GM19438 (cell line): ENCODE data around the gene FKBP15.
A peak's percentile ranks its signal among the peaks of the same experiment; 100 is the strongest.
"Not testable (repeated sequence)": the region's sequence is repeated elsewhere in the genome, so short reads cannot be mapped to it uniquely, and the experiment has no call there.

ENCODE experiments used
- ATAC-seq: cut with Tn5 transposase; IDR thresholded peaks from one replicate; pipeline ENCODE4 v1.9.1; 2021; ENCODE audit warnings: low read depth; ENCODE audit not compliant: unreplicated experiment

The FKBP15 gene

DNA sequence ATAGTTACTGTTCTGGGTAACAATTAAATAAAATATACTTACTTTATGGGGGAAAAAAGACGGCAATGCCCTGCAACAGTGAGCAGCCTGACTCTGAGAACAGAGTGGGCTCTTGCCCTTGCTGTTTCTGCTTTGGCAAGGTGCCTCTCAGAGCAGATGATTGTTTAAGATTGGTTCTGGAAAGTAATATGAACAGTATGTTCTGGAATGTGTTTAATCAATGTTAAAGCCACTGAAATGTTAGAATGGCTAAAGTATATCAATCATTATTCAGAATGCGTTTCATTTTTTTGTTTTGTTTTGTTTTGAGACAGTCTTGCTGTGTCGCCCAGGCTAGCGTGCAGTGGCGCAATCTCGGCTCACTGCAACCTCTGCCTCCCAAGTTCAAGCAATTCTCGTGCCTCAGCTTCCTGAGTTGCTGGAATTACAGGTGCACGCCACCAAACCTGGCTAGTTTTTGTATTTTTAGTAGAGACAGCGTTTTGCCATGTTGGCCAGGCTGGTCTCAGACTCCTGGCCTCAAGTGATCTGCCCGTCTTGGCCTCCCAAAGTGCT, 14.7 kb upstream of the FKBP15 start:
- ATAC-seq, result not testable (repeated sequence)

DNA sequence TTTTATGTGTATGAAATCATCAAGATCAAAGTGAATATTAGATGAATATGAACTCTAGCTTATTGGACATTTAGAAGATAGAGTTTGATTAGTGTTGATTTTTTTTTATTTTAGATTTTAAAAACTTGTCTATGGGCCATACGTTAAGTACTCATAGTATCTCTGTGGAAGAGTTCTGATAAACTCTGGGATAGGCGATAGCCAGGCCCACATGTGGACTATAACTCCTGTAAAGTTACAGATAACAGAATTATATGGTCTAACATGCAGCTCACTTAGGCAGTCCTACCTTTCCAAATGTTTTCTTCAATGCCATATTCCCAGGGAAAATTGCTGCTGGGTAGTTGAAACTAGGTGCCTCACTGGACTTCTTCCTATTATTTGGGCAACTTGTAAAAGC, 10.6 kb upstream of the FKBP15 start:
- ATAC-seq, result no peak

DNA sequence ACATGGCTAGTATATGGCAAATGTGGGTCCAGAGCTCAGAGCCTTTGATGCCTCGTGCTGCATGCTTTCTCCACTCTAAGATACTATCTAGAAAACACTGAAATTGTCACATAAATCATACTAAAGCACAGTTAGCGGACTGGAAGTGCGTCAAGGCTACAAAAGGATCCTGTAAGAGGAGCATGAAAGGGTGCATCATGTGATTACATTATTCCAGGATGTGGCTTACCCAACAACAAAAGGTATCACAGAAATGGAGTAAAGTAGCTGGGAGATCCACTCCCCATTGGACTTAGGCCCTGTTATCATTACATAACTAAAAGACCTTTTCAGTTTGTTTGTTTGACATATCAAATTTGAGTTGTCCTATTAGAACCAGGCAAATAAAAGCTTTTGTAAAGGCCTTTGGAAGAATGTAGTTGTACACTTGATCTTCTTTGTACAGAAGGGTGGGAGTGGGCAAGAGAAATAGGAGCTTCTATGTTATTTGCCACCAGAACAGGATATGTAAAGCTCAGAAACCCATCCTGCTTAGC, 7.1 kb upstream of the FKBP15 start:
- ATAC-seq, result no peak

DNA sequence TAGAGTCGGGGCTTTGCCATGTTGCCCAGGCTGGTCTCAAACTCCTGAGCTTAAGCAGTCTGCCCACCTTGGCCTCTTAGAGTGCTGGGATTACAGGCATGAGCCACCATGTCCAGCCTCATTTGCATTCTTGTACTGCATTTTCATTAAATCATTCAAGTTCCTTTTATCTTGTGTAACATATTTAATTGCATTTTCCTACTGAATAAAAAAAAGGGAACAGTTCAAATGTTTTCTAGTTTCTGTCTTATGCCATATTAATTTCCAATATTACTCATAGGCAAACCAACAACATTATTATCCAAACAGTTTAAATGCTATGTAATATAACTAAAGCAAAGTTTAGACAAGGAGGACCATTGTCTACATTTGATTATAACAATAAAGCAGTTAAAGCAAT, 6.4 kb upstream of the FKBP15 start:
- ATAC-seq, result no peak

- ATAC-seq, result no peak
Measured at GRCh38 chr9:113223963-113224362, 2.9 kb upstream of the FKBP15 start.

- no peak for ATAC-seq
Measured at GRCh38 chr9:113222482-113222841, 1.4 kb upstream of the FKBP15 start.

DNA sequence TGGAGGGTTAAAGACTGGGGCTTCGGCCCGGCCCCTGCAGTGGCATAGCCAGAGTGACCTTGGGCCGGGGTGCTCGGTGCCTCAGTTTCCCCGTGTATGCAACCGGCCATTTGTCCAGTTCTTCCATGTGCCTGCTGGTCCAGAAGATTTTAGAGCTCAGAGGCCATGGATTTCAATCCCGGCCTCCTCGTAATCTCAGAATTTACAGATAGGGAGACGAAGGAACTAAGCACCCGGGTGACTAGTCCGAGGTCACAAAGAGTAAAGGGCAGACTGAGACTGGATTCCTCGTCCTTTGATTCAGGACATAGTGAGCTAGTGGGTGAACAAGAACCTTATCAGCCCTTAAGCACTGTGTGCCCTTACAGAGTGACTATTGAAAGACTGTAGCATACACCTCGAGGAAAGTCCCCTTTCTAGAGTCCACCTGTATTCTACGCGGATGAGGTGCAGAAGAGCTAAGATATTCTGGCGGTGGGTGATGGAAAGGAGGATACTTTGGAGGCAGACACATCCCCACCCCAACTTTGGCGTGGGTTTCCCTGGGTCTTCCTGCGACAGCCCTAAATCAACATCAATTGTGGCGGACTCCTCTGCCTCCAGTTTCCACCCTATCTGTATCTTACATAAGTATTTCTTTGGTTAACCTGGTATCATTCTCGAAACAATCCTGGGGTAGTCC, 864 bp upstream of the FKBP15 start:
- no peak for ATAC-seq

DNA sequence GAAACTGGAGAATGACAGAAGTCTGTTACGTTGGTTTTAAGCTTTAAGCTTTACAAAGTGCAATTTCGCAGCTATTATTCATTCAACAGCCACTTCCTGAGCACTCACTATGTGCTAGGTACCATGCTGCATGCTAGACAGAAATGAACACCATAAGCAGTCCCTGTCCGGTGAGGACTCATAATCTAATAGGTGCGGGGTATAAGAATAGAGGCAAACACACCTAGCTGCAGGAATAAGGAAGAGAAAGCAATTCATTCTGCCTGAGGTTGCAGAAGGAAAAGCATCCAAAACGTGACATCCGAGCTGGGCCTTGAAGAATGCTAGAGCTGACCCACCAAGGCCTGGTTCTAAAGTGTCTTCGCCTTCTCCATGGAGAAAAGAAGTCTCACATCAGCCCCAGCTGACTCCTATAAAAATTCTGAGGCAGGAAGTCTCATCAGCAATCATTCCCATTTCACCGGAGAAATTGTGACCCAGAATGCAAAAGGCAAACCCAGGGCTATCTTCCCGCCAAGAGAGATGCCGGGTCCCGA, 542 bp downstream of the FKBP15 start:
- no peak for ATAC-seq

GRCh38 chr9:113219969-113220368, 1.1 kb downstream of the FKBP15 start:
- peak; percentile 56 for ATAC-seq

- ATAC-seq, result peak; percentile 33
Measured at GRCh38 chr9:113219186-113219936, 1.7 kb downstream of the FKBP15 start.

GRCh38 chr9:113216406-113216805, 4.7 kb downstream of the FKBP15 start:
- no peak for ATAC-seq

DNA sequence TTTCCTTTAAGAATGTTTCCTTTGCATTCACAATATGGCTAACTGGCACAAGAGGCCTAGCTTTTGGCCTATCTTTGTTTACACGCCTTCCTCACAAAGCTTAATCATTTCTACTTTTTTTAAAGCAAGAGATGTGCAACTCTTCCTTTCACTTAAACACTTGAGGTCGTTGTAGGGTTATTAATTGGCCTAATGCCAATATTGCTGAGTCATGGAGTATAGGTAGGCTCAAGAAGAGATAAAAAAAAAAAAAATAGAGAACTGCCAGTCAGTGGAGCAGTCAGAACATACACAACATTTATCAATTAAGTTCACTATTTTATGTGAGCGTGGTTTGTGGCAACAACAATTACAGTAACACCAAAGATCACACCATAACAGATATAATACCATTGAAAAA, 5.9 kb downstream of the FKBP15 start:
- ATAC-seq, result no peak

GRCh38 chr9:113210815-113211214, 10.3 kb downstream of the FKBP15 start:
- no peak for ATAC-seq

- no peak for ATAC-seq
Measured at GRCh38 chr9:113205861-113206260, 15.2 kb downstream of the FKBP15 start.

DNA sequence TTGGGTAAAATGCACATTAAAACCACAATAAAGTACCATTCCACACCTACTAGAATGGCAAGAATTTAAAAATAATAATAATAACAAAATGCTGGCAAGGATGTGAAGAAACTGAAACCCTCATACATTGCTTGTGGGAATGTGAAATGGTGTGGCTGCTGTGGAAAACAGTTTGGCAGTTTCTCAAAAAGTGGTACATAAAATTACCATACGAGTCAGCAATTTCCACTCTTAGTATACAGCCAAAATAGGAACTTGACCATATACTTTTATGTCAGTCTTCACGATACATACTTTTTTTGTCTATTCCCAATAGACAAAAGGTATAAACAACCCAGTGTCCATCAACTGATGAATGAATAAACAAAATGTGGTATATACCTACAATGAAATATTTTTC, 15.6 kb downstream of the FKBP15 start:
- no peak for ATAC-seq

DNA sequence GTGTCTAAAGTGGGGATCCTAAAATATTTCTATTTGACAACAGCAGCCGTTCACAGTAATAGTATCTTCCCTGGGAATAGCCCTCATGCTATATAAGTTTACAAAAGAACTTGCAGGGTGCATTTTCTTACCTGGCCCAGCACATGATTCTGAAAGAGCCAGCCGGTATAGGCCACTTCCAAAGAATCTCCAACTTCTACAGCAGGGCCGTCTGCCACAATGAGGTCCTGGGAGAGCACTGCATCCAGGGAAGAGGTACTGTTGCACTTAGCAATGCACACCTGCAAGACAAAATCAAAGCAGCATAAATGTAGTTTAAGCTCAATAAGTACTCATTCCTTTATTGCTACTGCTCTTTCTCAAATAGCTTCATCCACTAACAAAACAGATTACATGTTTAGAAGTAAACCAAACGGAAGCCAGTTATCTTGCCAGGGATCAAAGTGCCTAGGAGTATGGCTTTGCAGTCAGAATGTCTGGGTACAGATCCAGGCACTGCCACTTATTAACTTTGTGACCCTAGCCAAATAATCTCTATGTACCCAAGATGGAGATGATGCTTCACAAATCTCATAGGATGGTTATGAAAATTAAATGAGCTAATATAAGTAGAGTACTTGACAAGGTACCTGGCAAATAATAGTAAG, 21.3 kb downstream of the FKBP15 start:
- ATAC-seq, result no peak

DNA sequence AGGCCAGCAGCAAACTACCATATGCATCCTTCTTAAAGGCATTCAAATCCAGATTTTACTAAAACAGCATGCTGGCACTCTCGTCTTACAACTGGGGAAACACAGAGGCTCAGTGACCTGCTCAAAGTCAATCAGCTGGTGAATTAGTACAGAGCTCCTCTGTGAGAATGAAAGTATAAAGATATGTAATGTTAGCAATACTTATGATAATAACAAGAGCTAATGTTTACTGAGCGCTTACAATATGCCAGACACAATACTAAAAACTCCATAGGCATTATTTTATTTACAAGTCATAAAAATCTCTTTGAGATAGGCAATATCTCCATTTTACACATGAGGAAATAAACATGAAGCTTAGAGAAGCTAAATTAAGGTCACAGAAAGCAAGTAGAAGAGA, 28.6 kb downstream of the FKBP15 start:
- ATAC-seq, result no peak

DNA sequence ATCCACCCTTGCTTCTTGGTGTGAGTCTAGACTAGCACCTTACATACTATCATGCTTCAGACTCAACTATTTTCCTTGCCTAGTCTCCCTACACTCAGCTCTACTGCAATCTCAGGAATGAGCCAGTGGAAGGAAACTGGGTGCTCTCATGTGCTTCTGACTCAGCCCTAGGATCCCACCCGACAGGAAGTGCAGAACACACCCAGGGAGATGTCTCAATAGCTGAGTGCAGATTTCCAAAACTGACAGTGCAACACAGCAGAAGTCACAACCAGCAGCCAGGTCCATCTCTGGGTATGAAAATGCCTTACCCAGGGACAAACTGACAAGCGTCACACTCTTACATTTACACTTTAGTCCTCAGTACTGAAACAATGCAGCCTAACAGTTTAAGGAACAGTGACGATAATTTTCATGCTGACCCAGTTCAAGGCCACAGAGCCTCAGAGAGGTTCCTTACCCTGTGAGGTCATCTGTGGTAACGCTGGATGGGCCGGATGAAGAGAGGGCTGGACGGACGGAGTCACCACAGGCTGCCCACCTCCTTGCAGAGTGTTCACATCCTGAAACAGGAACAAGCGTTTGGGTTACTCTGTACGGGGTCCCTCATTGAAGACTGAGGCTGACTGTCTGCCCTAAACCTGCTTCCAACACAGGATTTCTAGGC, 33.0 kb downstream of the FKBP15 start:
- no peak for ATAC-seq

DNA sequence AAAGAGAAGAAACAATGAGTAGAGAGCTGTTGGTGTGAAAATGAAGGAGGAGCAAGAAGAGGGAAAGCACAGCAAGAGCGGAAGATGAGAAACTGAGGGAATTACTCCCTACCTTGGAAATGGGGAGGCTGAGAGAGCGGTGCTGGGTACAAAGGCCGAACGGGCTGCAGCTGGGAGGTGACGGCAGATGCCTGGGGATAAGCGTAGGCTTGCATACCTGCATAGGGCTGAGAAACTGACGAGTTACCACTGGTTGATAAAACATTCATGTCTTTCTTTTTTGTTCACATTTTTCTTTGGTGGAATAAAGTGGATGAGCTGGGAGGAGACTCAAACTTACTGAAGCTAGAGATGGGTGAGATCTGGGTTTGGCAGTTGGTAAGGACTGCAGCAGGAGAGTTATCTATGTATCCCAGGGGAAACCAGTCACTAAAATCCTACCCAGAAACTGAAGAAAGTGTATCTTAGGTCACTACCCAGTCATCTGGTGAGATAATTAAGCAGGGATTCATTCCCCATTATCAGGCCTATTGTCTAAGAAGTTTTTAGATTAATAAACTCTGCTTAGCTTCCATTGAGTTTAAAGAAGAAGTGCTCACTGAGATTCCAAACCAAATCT, 34.8 kb downstream of the FKBP15 start:
- no peak for ATAC-seq

DNA sequence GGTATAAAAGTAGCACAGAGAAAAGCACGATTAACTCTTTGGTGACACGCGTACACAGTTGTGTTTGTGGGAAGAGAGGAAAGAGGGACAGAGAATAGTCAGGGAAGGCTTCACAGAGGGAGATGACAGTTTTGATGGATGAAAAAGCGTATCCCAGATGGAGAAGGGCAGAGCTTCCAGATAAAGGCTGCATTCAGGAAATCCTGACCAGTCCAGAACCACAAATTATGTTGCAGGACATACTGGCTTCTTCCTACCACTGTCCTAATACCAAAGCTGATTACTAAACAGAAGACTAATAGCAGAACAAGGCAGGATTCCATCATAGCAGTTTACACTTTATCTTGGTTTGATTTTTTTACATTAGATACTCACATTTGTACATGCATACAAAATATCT, 35.8 kb downstream of the FKBP15 start:
- ATAC-seq, result no peak
